ENCODE data around the gene C15orf61. TPM values are rescaled to one million over a fixed set of nuclear protein-coding genes. Genes with fewer than 3 reads are reported as not detected.

C15orf61 gene
- total and polyA plus RNA-seq, 11 donors, result 3.6 to 11.7 (median 9.9) TPM

- Histone ChIP-seq H3K27me3 (no peaks in the 10 kb centered on the region), H3K9me3 (no peaks in the 10 kb centered on the region), H3K27ac (no peak overlapping the region), H3K4me3 (no peak overlapping the region), H3K4me1 (peaks cover 0 to 3% (median 0%) of the 10 kb centered on the region in 12 donors), H3K36me3 (peaks cover 0 to 76% (median 28%) of the 10 kb centered on the region in 9 donors)
- DNase-seq, result no peak
- TF ChIP-seq CTCF (IDR thresholded peaks at IDR 0.05) (no peak), POLR2A (IDR thresholded peaks at IDR 0.05) (no peak)
- WGBS, 4 donors, result 49 to 56% (median 55%) methylated on average over 3 of the region's 3 CpGs
- ATAC-seq, result no peak
- intact Hi-C loops (cut with DNase I), result loop anchor here in 1 of 10 donors (10.0 kb wide), 1 partner anchor 323 kb away; no protein-coding TSS in a partner anchor
Measured at GRCh38 chr15:67512140-67512539, 8.8 kb upstream of the C15orf61 start.

DNA sequence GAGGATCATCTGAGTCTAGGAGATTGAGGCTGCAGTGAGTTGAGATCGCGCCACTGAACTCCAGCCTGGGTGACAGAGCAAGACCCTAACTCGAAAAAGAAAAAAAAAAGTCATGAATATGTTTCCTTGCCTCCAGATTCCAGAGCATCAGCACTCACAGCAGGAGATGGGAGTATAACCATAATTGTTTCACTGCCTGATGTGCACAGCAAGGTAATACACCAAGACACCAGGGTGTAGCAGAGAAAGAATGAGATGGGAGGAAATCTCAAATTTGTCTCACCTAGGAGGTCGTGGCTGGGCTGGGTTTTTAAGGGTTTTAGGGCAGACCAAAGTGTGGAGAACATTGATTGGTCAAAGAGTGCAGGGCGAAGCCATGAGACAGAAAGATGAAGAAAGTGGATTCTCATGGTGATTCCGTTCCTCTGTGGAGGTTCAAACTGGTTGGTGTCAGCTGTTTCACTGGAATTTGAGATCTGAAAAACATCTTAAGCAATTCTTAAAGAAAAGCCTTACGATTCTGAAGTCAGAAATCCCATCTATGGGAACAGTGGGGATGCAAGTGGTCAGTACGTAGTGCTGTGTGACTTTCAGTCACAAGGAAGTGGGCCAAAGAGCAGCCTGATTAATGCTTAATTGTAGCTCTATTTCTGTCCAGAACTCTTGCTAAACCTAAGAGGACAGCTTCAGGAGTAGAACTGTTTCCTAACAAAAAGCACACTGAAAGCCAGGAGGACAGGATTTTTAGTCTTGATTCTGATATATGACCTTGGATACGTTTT is 7.8 kb upstream of the C15orf61 start:
- 77 to 85% (median 80%) methylated on average over 9 of the region's 9 CpGs for WGBS, 4 donors
- TF ChIP-seq CTCF (IDR thresholded peaks at IDR 0.05) (no peak), POLR2A (IDR thresholded peaks at IDR 0.05) (no peak)
- intact Hi-C loops (cut with DNase I), result loop anchor here in 1 of 10 donors (10.0 kb wide), 1 partner anchor 322 kb away; no protein-coding TSS in a partner anchor
- H3K9me3 ChIP-seq, result no peaks in the 10 kb centered on the region
- DNase-seq (no peak), ATAC-seq (no peak)
- no peaks in the 10 kb centered on the region for H3K4me1 ChIP-seq
- H3K4me3 ChIP-seq, result no peak overlapping the region
- no peaks in the 10 kb centered on the region for H3K27me3 ChIP-seq
- peaks cover 0 to 77% (median 31%) of the 10 kb centered on the region in 9 donors for H3K36me3 ChIP-seq
- no peak overlapping the region for H3K27ac ChIP-seq

DNA sequence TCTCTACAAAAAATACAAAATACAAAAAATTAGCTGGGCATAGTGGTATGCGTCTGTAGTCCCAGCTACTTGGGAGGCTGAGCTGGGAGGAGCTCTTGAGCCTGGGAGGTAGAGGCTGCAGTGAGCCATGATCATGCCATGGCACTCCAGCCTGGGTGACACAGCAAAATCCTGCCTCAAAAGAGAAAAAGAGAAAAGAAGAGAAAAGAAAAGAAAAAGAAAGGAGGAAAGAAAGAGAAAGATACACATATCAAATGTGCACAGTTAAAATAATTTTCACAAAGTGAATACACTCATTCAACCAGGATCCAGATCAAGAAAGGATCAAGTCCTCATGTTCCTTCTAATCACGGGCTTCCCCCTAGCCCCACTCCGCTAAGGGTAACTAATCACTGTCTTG is 5.8 kb upstream of the C15orf61 start:
- WGBS, 4 donors, result 96 to 98% (median 97%) methylated on average over 3 of the region's 3 CpGs

More for the DNA sequence above, 5.8 kb upstream of the C15orf61 start:
- ATAC-seq, result no peak
- Histone ChIP-seq H3K9me3 (no peaks in the 10 kb centered on the region), H3K36me3 (peaks cover 0 to 74% (median 29%) of the 10 kb centered on the region in 9 donors), H3K4me1 (peaks cover 0 to 3% (median 0%) of the 10 kb centered on the region in 12 donors), H3K4me3 (no peak overlapping the region), H3K27me3 (no peaks in the 10 kb centered on the region), H3K27ac (no peak overlapping the region)
- DNase-seq, result no peak
- TF ChIP-seq POLR2A (IDR thresholded peaks at IDR 0.05) (no peak), CTCF (IDR thresholded peaks at IDR 0.05) (no peak)
- intact Hi-C loops (cut with DNase I), result loop anchor here in 1 of 10 donors (10.0 kb wide), 1 partner anchor 320 kb away; no protein-coding TSS in a partner anchor

Data from heart left ventricle (tissue), 16 donors.